OCI-LY1 (cell line): Measurements from ENCODE around the gene CHKA.

Source experiments
- H2AFZ ChIP-seq: fragments of 200-600 bp; sonication (generic), shearing (Covaris generic); 2 replicates; pipeline ENCODE4 v1.6.0; 2014; ENCODE audit warnings: antibody characterized with exemption, mild to moderate bottlenecking, low read length
- H3F3A ChIP-seq: fragments of 200-600 bp; sonication (generic), shearing (Covaris generic); 2 replicates; pipeline ENCODE4 v1.6.0; 2014; ENCODE audit warnings: mild to moderate bottlenecking, antibody characterized with exemption, low read length, moderate library complexity; ENCODE audit not compliant: insufficient read depth
- H3K27ac ChIP-seq: fragments of 200-600 bp; sonication (generic); 2 replicates; pipeline ENCODE4 v1.5.1; 2014; ENCODE audit warnings: low read length, mixed run types, mild to moderate bottlenecking, low read depth; ENCODE audit not compliant: poor library complexity, severe bottlenecking
- H3K27me3 ChIP-seq: fragments of 200-600 bp; sonication (generic); 2 replicates; pipeline ENCODE4 v1.6.0; 2014; ENCODE audit warnings: antibody characterized with exemption, mild to moderate bottlenecking, low read length, moderate library complexity; ENCODE audit not compliant: insufficient read depth
- H3K36me3 ChIP-seq: fragments of 200-600 bp; sonication (generic); 2 replicates; pipeline ENCODE4 v1.6.1; 2014; ENCODE audit warnings: mild to moderate bottlenecking, antibody characterized with exemption, low read length, moderate library complexity, mixed read lengths; ENCODE audit not compliant: insufficient read depth
- H3K4me1 ChIP-seq: fragments of 200-600 bp; sonication (generic); 2 replicates; pipeline ENCODE4 v1.5.1; 2014; ENCODE audit warnings: mild to moderate bottlenecking, low read length, moderate library complexity; ENCODE audit not compliant: insufficient read depth, severe bottlenecking
- H3K4me2 ChIP-seq: fragments of 200-600 bp; sonication (generic), shearing (Covaris generic); 2 replicates; pipeline ENCODE4 v1.6.1; 2014; ENCODE audit warnings: low read length
- H3K4me3 ChIP-seq: fragments of 200-600 bp; sonication (generic); 2 replicates; pipeline ENCODE4 v1.5.1; 2014; ENCODE audit warnings: low read length, low read depth, mild to moderate bottlenecking, mixed read lengths; ENCODE audit not compliant: poor library complexity, severe bottlenecking
- H3K79me2 ChIP-seq: fragments of 200-600 bp; shearing (Covaris generic); 2 replicates; pipeline ENCODE4 v1.6.1; 2016; ENCODE audit warnings: mixed run types, low read length, mixed read lengths; ENCODE audit not compliant: insufficient read depth
- H3K9ac ChIP-seq: fragments of 200-600 bp; sonication (generic), shearing (Covaris generic); 2 replicates; pipeline ENCODE4 v1.6.1; 2014; ENCODE audit warnings: mild to moderate bottlenecking, low read length, mixed read lengths
- H3K9me2 ChIP-seq: fragments of 200-600 bp; sonication (generic), shearing (Covaris generic); 2 replicates; pipeline ENCODE4 v1.6.1; 2014; ENCODE audit warnings: low read depth, mild to moderate bottlenecking, low read length, mixed read lengths
- H3K9me3 ChIP-seq: fragments of 200-600 bp; shearing (Covaris generic); 2 replicates; pipeline ENCODE4 v1.6.1; 2014; ENCODE audit warnings: low read length, mixed read lengths
- H4K20me1 ChIP-seq: fragments of 200-600 bp; sonication (generic), shearing (Covaris generic); 2 replicates; pipeline ENCODE4 v1.6.0; 2016; ENCODE audit warnings: mild to moderate bottlenecking, low read length; ENCODE audit not compliant: insufficient read depth
- CTCF ChIP-seq: fragments of 200-600 bp; sonication (generic), shearing (Covaris generic); IDR thresholded peaks from 2 replicates; pipeline ENCODE4 v1.5.1; 2017; ENCODE audit warnings: mild to moderate bottlenecking, antibody characterized with exemption, low read length, moderate library complexity, mixed read lengths
- EZH2 ChIP-seq: fragments of 200-600 bp; sonication (generic), shearing (Covaris generic); IDR thresholded peaks from 2 replicates; pipeline ENCODE4 v1.8.0; 2017; ENCODE audit warnings: borderline replicate concordance, mixed run types, mild to moderate bottlenecking, antibody characterized with exemption, low read length, moderate library complexity, mixed read lengths

Gene CHKA

GRCh38 chr11:68159665-68160064 is 38.5 kb upstream of the CHKA start:
- Histone ChIP-seq H3K4me2 (no peak overlapping the region), H3K9ac (no peak overlapping the region), H3K79me2 (no peaks in the 10 kb centered on the region), H3K4me1 (peaks cover 6% of the 10 kb centered on the region), H3F3A (no peaks in the 10 kb centered on the region), H2AFZ (no peak overlapping the region), H4K20me1 (no peaks in the 10 kb centered on the region), H3K9me2 (no peaks in the 10 kb centered on the region), H3K36me3 (0 out of 2 replicates have a peak, but pooled peaks cover 10% of the 10 kb centered on the region), H3K9me3 (no peaks in the 10 kb centered on the region), H3K27ac (no peak overlapping the region), H3K27me3 (no peaks in the 10 kb centered on the region), H3K4me3 (no peak overlapping the region)
- TF ChIP-seq CTCF = no peak
- TF ChIP-seq EZH2 = no peak

DNA sequence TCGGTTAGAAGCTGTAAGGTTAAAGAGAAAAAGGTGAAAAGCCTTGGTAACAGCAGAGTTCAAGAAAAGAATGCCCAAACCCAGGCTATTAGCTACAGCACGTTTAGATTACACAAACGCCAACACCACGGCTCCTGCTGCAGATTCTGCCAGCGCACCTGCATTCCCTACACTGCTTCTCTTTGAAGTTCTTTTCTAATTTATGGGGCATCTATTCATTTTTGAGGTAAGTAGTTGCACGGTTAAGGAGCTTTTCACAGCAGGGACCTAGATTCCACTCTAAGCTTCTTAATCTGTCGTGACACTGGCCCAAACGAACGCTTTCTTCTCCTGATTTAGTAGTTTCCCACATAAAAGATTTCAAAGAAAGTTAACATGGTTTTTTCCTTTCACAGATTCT is 38.0 kb upstream of the CHKA start:
- Histone ChIP-seq H3K4me3 (no peak overlapping the region), H3K36me3 (0 out of 2 replicates have a peak, but pooled peaks cover 10% of the 10 kb centered on the region), H2AFZ (no peak overlapping the region), H4K20me1 (no peaks in the 10 kb centered on the region), H3K4me1 (peaks cover under 1% of the 10 kb centered on the region), H3K79me2 (no peaks in the 10 kb centered on the region), H3K9me2 (no peaks in the 10 kb centered on the region), H3K9ac (no peak overlapping the region), H3F3A (no peaks in the 10 kb centered on the region), H3K27ac (no peak overlapping the region), H3K27me3 (no peaks in the 10 kb centered on the region), H3K4me2 (no peak overlapping the region), H3K9me3 (no peaks in the 10 kb centered on the region)
- no peak for TF ChIP-seq EZH2
- TF ChIP-seq CTCF = no peak

DNA sequence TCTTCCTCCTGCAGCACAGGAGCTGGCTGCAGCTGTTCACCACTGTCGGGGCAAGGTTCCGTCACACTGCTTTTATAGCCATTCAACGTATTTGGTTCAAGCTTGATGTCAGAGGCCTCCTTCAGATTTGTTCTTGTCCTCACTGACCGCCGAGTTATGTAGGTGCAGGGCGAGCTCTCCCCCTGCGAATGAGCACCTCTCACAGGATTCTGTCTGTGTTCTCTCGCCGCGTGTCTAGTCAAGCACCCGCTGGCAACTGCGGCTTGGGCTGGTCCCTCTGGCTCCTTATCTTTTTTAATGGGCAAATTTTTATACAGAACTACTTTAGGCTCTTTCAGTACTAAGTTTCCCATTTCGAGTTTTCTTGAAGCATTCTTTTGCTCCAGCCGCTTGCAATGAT is 37.4 kb upstream of the CHKA start:
- H4K20me1 ChIP-seq = no peaks in the 10 kb centered on the region
- H3K27me3 ChIP-seq = no peaks in the 10 kb centered on the region
- H3K36me3 ChIP-seq = 0 out of 2 replicates have a peak, but pooled peaks cover 10% of the 10 kb centered on the region
- no peak overlapping the region for H3K27ac ChIP-seq
- H3K4me3 ChIP-seq = no peak overlapping the region
- no peaks in the 10 kb centered on the region for H3K79me2 ChIP-seq
- TF ChIP-seq CTCF = no peak
- TF ChIP-seq EZH2 = no peak
- no peak overlapping the region for H3K9ac ChIP-seq
- H3K9me2 ChIP-seq = no peaks in the 10 kb centered on the region
- no peaks in the 10 kb centered on the region for H3F3A ChIP-seq
- H2AFZ ChIP-seq = no peak overlapping the region
- H3K9me3 ChIP-seq = no peaks in the 10 kb centered on the region
- no peak overlapping the region for H3K4me2 ChIP-seq
- no peaks in the 10 kb centered on the region for H3K4me1 ChIP-seq
